Ascending aorta (tissue), 2 donors: ENCODE measurements around the gene C4BPB. TPM values are rescaled to one million over a fixed set of nuclear protein-coding genes. Genes with fewer than 3 reads are reported as not detected.

ENCODE experiments used
- DNase-seq, 2 donors: peaks; one replicate each; pipeline ENCODE4 v3.0.0-alpha.2; 2019; ENCODE audit warnings: low spot score in 2 of 2
- H3K27ac ChIP-seq, 2 donors: fragments of 200-600 bp; sonication (generic); one replicate each; pipeline ENCODE4 v1.5.1; 2016 to 2017; ENCODE audit warnings: mild to moderate bottlenecking in 1 of 2
- H3K27me3 ChIP-seq: fragments of 200-600 bp; sonication (generic); one replicate; pipeline ENCODE4 v1.5.1; 2017
- H3K36me3 ChIP-seq, 2 donors: fragments of 200-600 bp; sonication (generic); one replicate each; pipeline ENCODE4 v1.5.1; 2016
- H3K4me1 ChIP-seq, 2 donors: fragments of 200-600 bp; sonication (generic); one replicate each; pipeline ENCODE4 v1.5.1; 2016 to 2017; ENCODE audit warnings: mild to moderate bottlenecking in 1 of 2
- H3K4me3 ChIP-seq, 2 donors: fragments of 200-600 bp; sonication (generic); one replicate each; pipeline ENCODE4 v1.5.1; 2016 to 2017; ENCODE audit warnings: mild to moderate bottlenecking in 1 of 2
- H3K9me3 ChIP-seq, 2 donors: fragments of 200-600 bp; sonication (generic); one replicate each; pipeline ENCODE4 v1.5.1; 2016
- intact Hi-C: fragments of 100-400 bp; cut with DNase I; formaldehyde crosslinking; loops from one replicate; pipeline ENCODE4 v1.15.1; 2023
- total RNA-seq: library from RNA; depleted of rRNA; stranded (reverse); fragments of >200 nt; gene quantifications from one replicate; pipeline ENCODE4 v1.1.0, GENCODE V29; 2016
- TF ChIP-seq, protein P1 (sequence below), 3 experiments: fragments of 200-600 bp in 2 of 3; fragments of 450-650 bp in 1 of 3; sonication (generic) in 2 of 3; IDR thresholded peaks; one replicate each; pipeline ENCODE4 v1.5.1; 2016 to 2019; ENCODE audit warnings: antibody characterized with exemption in 3 of 3, mild to moderate bottlenecking in 1 of 3, moderate library complexity in 1 of 3

Gene C4BPB
- total RNA-seq, 1 donor from 2014 or later = not detected

DNA sequence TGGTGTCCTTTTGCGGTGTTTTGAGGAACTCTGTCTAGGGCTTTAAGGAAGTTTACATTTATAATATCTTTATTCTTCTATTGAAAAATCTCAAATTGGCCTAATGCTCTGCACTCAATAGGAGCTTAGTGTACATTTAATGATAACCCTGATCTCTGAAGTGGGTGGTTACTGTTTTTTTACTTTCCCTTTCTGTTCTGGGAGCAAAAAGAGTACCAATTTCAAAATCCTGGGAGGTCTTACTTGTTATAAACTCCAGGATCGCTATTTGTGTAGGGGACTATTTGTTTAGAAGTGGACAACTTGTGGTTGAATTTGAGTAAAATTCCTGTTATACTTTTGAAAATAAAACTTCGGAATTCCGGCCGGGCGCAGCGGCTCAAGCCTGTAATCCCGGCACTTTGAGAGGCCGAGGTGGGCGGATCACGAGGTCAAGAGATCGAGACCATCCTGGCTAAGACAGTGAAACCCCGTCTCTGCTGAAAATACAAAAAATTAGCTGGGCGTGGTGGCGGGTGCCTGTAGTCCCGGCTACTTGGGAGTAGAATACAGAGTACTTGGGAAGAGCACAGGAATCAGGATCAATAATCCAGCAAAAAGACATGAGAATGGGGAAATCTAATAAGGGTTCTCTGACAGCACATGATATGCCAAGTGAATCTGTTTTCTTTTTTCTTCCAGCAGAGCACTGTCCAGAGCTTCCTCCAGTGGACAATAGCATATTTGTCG, 1.1 kb downstream of the C4BPB start:
- Histone ChIP-seq H3K9me3 (no peaks in the 10 kb centered on the region), H3K27ac (no peak overlapping the region), H3K4me3 (no peak overlapping the region), H3K4me1 (peaks cover 0 to 2% of the 10 kb centered on the region in 2 donors), H3K27me3 (no peaks in the 10 kb centered on the region), H3K36me3 (no peaks in the 10 kb centered on the region)
- intact Hi-C loops = no loop called here
- DNase-seq = no peak
- TF ChIP-seq, protein P1, sequence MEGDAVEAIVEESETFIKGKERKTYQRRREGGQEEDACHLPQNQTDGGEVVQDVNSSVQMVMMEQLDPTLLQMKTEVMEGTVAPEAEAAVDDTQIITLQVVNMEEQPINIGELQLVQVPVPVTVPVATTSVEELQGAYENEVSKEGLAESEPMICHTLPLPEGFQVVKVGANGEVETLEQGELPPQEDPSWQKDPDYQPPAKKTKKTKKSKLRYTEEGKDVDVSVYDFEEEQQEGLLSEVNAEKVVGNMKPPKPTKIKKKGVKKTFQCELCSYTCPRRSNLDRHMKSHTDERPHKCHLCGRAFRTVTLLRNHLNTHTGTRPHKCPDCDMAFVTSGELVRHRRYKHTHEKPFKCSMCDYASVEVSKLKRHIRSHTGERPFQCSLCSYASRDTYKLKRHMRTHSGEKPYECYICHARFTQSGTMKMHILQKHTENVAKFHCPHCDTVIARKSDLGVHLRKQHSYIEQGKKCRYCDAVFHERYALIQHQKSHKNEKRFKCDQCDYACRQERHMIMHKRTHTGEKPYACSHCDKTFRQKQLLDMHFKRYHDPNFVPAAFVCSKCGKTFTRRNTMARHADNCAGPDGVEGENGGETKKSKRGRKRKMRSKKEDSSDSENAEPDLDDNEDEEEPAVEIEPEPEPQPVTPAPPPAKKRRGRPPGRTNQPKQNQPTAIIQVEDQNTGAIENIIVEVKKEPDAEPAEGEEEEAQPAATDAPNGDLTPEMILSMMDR (IDR thresholded peaks at IDR 0.05) = no peak

- Histone ChIP-seq H3K27me3 (no peaks in the 10 kb centered on the region), H3K27ac (no peak overlapping the region), H3K4me3 (no peak overlapping the region), H3K4me1 (peaks cover 0 to 2% of the 10 kb centered on the region in 2 donors), H3K9me3 (no peaks in the 10 kb centered on the region), H3K36me3 (no peaks in the 10 kb centered on the region)
- DNase-seq = no peak
- TF ChIP-seq, protein P1 (IDR thresholded peaks at IDR 0.05) = no peak
- intact Hi-C loops = no loop called here
Observed at GRCh38 chr1:207091200-207091908, 2.7 kb downstream of the C4BPB start.

- H3K27ac ChIP-seq = no peak overlapping the region
- H3K4me3 ChIP-seq = no peak overlapping the region
- intact Hi-C loops = no loop called here
- no peaks in the 10 kb centered on the region for H3K9me3 ChIP-seq
- no peak for DNase-seq
- no peaks in the 10 kb centered on the region for H3K27me3 ChIP-seq
- H3K4me1 ChIP-seq = peaks cover 0 to under 1% of the 10 kb centered on the region in 2 donors
- H3K36me3 ChIP-seq = no peaks in the 10 kb centered on the region
- TF ChIP-seq, protein P1 (IDR thresholded peaks at IDR 0.05) = no peak
Observed at GRCh38 chr1:207093944-207094343, 5.3 kb downstream of the C4BPB start.

DNA sequence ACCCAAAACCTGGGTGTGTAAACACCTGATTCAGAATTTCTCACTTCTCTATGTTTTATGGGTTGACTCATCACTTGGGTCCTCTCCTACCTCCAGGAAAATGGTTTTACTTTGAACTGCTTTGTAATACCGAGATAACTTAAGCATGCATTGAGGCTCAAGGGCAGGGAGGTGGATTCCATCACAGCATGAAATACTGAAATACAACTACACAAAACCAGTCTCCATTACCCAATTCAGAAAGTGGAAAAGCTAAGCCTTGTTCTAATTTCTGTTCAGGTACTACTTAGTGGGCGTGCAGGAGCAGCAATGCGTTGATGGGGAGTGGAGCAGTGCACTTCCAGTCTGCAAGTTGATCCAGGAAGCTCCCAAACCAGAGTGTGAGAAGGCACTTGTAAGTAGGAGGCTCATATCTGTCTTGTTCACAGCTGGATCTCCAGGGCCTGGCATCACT, 9.2 kb downstream of the C4BPB start:
- H3K36me3 ChIP-seq = no peaks in the 10 kb centered on the region
- no peak for DNase-seq
- H3K27me3 ChIP-seq = no peaks in the 10 kb centered on the region
- TF ChIP-seq, protein P1 (IDR thresholded peaks at IDR 0.05) = no peak
- no peak overlapping the region for H3K27ac ChIP-seq
- H3K9me3 ChIP-seq = no peaks in the 10 kb centered on the region
- H3K4me3 ChIP-seq = no peak overlapping the region
- intact Hi-C loops = no loop called here
- H3K4me1 ChIP-seq = no peaks in the 10 kb centered on the region

- no peak for DNase-seq
- H3K27ac ChIP-seq = no peak overlapping the region
- no peaks in the 10 kb centered on the region for H3K27me3 ChIP-seq
- H3K36me3 ChIP-seq = no peaks in the 10 kb centered on the region
- H3K4me3 ChIP-seq = no peak overlapping the region
- no peaks in the 10 kb centered on the region for H3K4me1 ChIP-seq
- no peaks in the 10 kb centered on the region for H3K9me3 ChIP-seq
- intact Hi-C loops = no loop called here
- TF ChIP-seq, protein P1 (IDR thresholded peaks at IDR 0.05) = no peak
Observed at GRCh38 chr1:207101720-207102119, 13.1 kb downstream of the C4BPB start.
